PC-3 (cell line): ENCODE measurements around the gene RBMS3. TPM values are rescaled to one million over a fixed set of nuclear protein-coding genes. Genes with fewer than 3 reads are reported as not detected.
A peak's percentile ranks its signal among the peaks of the same experiment; 100 is the strongest.

ENCODE experiments used
- ATAC-seq: fragments of 200-7000 bp; cut with Tn5 transposase; 2 replicates; pipeline ENCODE4 v1.9.1; 2020; ENCODE audit warnings: mild to moderate bottlenecking, moderate library complexity
- BruUV-seq: library from RNA; stranded (reverse); fragments of 400-500 nt; replicated peaks from 2 replicates; lab custom pipeline; 2021; lab: Mats Ljungman, UMichigan
- CTCF ChIA-PET: fragments of 300-600 bp; sonication (Branson Sonifier 250); formaldehyde crosslinking; loops from one replicate; lab custom pipeline; 2022; ENCODE audit warnings: antibody characterized with exemption; lab: Charles Lee
- POLR2A ChIA-PET: fragments of 300-600 bp; sonication (Branson Sonifier 250); formaldehyde crosslinking; loops from one replicate; lab custom pipeline; 2022; ENCODE audit warnings: antibody characterized with exemption; ENCODE audit not compliant: unreplicated experiment; lab: Charles Lee
- DNase-seq: peaks from one replicate; pipeline ENCODE4 v3.0.0-alpha.2; 2015
- H2AFZ ChIP-seq: fragments of 300-600 bp; sonication (generic); 2 replicates; pipeline ENCODE4 v1.6.0; 2016; ENCODE audit warnings: antibody characterized with exemption, low read length
- H3F3A ChIP-seq: fragments of 300-600 bp; sonication (generic); one replicate; pipeline ENCODE4 v1.6.0; 2017; ENCODE audit warnings: antibody characterized with exemption, low read length, control low read depth, mild to moderate bottlenecking; ENCODE audit not compliant: unreplicated experiment
- H3K27ac ChIP-seq: fragments of 300-600 bp; sonication (generic); 2 replicates; pipeline ENCODE4 v1.5.1; 2016; ENCODE audit warnings: mild to moderate bottlenecking, low read length
- H3K27me3 ChIP-seq: fragments of 300-600 bp; sonication (generic); 2 replicates; pipeline ENCODE4 v1.6.1; 2016; ENCODE audit warnings: low read length, mixed read lengths
- H3K36me3 ChIP-seq: fragments of 300-600 bp; sonication (generic); 2 replicates; pipeline ENCODE4 v1.6.1; 2016; ENCODE audit warnings: low read depth, mixed run types, low read length, mixed read lengths
- H3K4me1 ChIP-seq: fragments of 300-600 bp; sonication (generic); 2 replicates; pipeline ENCODE4 v1.5.1; 2016; ENCODE audit warnings: low read length; ENCODE audit not compliant: insufficient read depth
- H3K4me2 ChIP-seq: fragments of 300-600 bp; sonication (generic); 2 replicates; pipeline ENCODE4 v1.6.0; 2016; ENCODE audit warnings: low read length
- H3K4me3 ChIP-seq: fragments of 300-600 bp; sonication (generic); 2 replicates; pipeline ENCODE4 v1.5.1; 2016; ENCODE audit warnings: mild to moderate bottlenecking, low read length, mixed read lengths
- H3K79me2 ChIP-seq: fragments of 300-600 bp; sonication (generic); 2 replicates; pipeline ENCODE4 v1.6.1; 2017; ENCODE audit warnings: low read length, mixed read lengths
- H3K9ac ChIP-seq: fragments of 300-600 bp; sonication (generic); 2 replicates; pipeline ENCODE4 v1.6.0; 2016; ENCODE audit warnings: mild to moderate bottlenecking, low read length
- H3K9me2 ChIP-seq: fragments of 300-600 bp; sonication (generic); replicated peaks from 2 replicates; pipeline ENCODE4 v1.6.1; 2016; ENCODE audit warnings: mixed run types, low read length, mixed read lengths
- H3K9me3 ChIP-seq: fragments of 300-600 bp; sonication (generic); 2 replicates; pipeline ENCODE4 v1.6.1; 2016; ENCODE audit warnings: low read length, mixed read lengths
- H4K20me1 ChIP-seq: fragments of 300-600 bp; sonication (generic); 2 replicates; pipeline ENCODE4 v1.6.1; 2016; ENCODE audit warnings: low read length, mixed read lengths
- EZH2 ChIP-seq: fragments of 300-600 bp; sonication (generic); IDR thresholded peaks from one replicate; pipeline ENCODE4 v1.6.1; 2017; ENCODE audit warnings: antibody characterized with exemption, mild to moderate bottlenecking, low read length; ENCODE audit not compliant: unreplicated experiment
- EZH2phosphoT487 ChIP-seq: fragments of 300-600 bp; sonication (generic); IDR thresholded peaks from 2 replicates; pipeline ENCODE4 v1.6.1; 2018; ENCODE audit warnings: mild to moderate bottlenecking, antibody characterized with exemption, low read length, borderline replicate concordance
- intact Hi-C: fragments of 100-400 bp; cut with micrococcal nuclease; formaldehyde crosslinking; loops from 2 replicates; pipeline ENCODE4 v1.9.0; 2023
- total RNA-seq: library from RNA; depleted of rRNA; stranded (reverse); fragments of >200 nt; gene quantifications from 2 replicates; pipeline ENCODE4 v1.2.3, GENCODE V29; 2014
- TF ChIP-seq, protein P1 (sequence below): fragments of 300-600 bp; sonication (generic); conservative IDR thresholded peaks from 2 replicates; pipeline ENCODE4 v1.5.1; 2017; ENCODE audit warnings: antibody characterized with exemption, low read depth, mild to moderate bottlenecking, low read length

Gene RBMS3
- total RNA-seq, 1 experiment from 2014 or later = 5.4 TPM

- Histone ChIP-seq H3K9ac (no peak overlapping the region), H3K9me3 (no peaks in the 10 kb centered on the region), H3K27me3 (no peaks in the 10 kb centered on the region), H3K9me2 (no peaks in the 10 kb centered on the region), H2AFZ (no peak overlapping the region), H3K36me3 (no peaks in the 10 kb centered on the region), H4K20me1 (no peaks in the 10 kb centered on the region), H3K4me1 (peaks cover 29% of the 10 kb centered on the region), H3K27ac (no peak overlapping the region), H3K4me2 (no peak overlapping the region), H3F3A (no peaks in the 10 kb centered on the region), H3K79me2 (no peaks in the 10 kb centered on the region), H3K4me3 (no peak overlapping the region)
- intact Hi-C loops = no loop called here
- no TSS peak for BruUV-seq
- ATAC-seq (no peak), DNase-seq (no peak)
- ChIA-PET CTCF (no interaction called here), POLR2A (no interaction called here)
- TF ChIP-seq, protein P1, sequence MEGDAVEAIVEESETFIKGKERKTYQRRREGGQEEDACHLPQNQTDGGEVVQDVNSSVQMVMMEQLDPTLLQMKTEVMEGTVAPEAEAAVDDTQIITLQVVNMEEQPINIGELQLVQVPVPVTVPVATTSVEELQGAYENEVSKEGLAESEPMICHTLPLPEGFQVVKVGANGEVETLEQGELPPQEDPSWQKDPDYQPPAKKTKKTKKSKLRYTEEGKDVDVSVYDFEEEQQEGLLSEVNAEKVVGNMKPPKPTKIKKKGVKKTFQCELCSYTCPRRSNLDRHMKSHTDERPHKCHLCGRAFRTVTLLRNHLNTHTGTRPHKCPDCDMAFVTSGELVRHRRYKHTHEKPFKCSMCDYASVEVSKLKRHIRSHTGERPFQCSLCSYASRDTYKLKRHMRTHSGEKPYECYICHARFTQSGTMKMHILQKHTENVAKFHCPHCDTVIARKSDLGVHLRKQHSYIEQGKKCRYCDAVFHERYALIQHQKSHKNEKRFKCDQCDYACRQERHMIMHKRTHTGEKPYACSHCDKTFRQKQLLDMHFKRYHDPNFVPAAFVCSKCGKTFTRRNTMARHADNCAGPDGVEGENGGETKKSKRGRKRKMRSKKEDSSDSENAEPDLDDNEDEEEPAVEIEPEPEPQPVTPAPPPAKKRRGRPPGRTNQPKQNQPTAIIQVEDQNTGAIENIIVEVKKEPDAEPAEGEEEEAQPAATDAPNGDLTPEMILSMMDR = no peak
- TF ChIP-seq EZH2 (no peak), EZH2phosphoT487 (no peak)
These were observed 409.9 kb downstream of the RBMS3 start for GRCh38 chr3:29690686-29691353.

DNA sequence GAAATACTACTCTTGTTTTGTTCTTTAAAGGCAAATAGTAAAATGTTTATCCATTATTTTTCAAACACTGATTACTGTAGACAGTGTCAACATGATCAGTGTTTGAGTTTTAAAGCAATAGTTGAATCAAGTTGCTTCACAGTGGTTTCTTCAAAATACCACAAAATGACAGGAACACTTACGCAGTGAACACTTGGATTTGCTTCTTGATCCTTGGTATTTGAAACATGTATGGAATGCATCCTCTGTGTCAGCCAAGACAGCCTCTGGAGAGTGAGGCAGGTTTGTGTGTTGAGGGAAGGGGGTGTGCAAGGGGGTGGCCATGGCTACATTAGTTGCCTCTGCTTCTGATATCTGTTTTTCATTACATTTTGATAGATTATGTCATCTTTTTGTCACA lies 413.0 kb downstream of the RBMS3 start:
- Histone ChIP-seq H3K9me3 (no peaks in the 10 kb centered on the region), H3K36me3 (no peaks in the 10 kb centered on the region), H3K79me2 (no peaks in the 10 kb centered on the region), H4K20me1 (no peaks in the 10 kb centered on the region), H3K4me2 (peak overlapping the region; percentile 52), H3K9me2 (no peaks in the 10 kb centered on the region), H3K9ac (no peak overlapping the region), H3K27ac (peak overlapping the region; percentile 53), H3K4me3 (peak overlapping the region; percentile 13; the same call in 1 of the 2 replicates), H3K4me1 (peaks cover 38% of the 10 kb centered on the region), H3K27me3 (no peaks in the 10 kb centered on the region), H2AFZ (no peak overlapping the region), H3F3A (no peaks in the 10 kb centered on the region)
- intact Hi-C loops = loop anchor here (2.0 kb wide), 3 partner anchors 71 to 507 kb away; partner anchors contain the start of gene RBMS3
- no TSS peak for BruUV-seq
- DNase-seq (peak; percentile 91), ATAC-seq (peak; percentile 77)
- CTCF ChIA-PET = no interaction called here
- POLR2A ChIA-PET = no interaction called here
- no peak for TF ChIP-seq EZH2

DNA sequence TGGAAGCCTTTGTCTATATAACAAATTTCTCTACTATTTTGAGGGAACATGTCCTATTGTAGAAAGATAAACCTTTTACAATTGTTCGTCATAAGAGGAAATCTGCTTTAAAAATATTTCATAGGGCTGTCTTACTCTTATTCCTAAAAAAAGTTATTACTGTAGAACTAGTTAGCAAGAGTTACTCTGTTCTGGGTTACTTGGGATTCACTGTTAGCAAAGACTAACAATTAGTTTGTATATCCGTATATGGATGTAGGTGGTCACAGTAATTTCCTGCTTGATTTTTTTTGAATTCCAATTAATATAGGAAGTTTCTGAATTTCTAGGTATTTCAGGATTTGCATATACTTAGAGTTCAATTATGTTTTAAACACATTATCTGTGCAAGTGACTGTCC lies 413.5 kb downstream of the RBMS3 start:
- Histone ChIP-seq H3K9ac (no peak overlapping the region), H3K79me2 (no peaks in the 10 kb centered on the region), H3K36me3 (no peaks in the 10 kb centered on the region), H4K20me1 (no peaks in the 10 kb centered on the region), H3K4me2 (peak overlapping the region; percentile 52), H3K9me2 (no peaks in the 10 kb centered on the region), H2AFZ (no peak overlapping the region), H3K27me3 (no peaks in the 10 kb centered on the region), H3K9me3 (no peaks in the 10 kb centered on the region), H3K4me1 (peaks cover 38% of the 10 kb centered on the region), H3K27ac (peak overlapping the region; percentile 53), H3K4me3 (peak overlapping the region; percentile 13; the same call in 1 of the 2 replicates), H3F3A (no peaks in the 10 kb centered on the region)
- no peak for TF ChIP-seq EZH2
- no peak for TF ChIP-seq EZH2phosphoT487
- TF ChIP-seq, protein P1 = no peak
- CTCF ChIA-PET = no interaction called here
- intact Hi-C loops = loop anchor here (2.0 kb wide), 3 partner anchors 70 to 508 kb away; partner anchors contain the start of gene RBMS3
- POLR2A ChIA-PET = interaction anchor here (0.6 kb wide), 1 partner anchor 466 kb away, joined by 4 read pairs; no protein-coding TSS in a partner anchor
- BruUV-seq = no TSS peak
- ATAC-seq (peak; percentile 16; the same call in 1 of the 2 replicates), DNase-seq (peak; percentile 7)
